HTERT RPE-1 (cell line): ENCODE measurements around the gene SPTLC2.
"Not testable (repeated sequence)": the region's sequence is repeated elsewhere in the genome, so short reads cannot be mapped to it uniquely, and the experiment has no call there.

Source experiments
- in situ Hi-C: fragments of 300-500 bp; cut with MboI; formaldehyde crosslinking; loops from 4 replicates; pipeline ENCODE4 v1.14.3; 2020; ENCODE audit warnings: low sequenced_read_pairs

SPTLC2 gene

GRCh38 chr14:77554207-77554606, 62.2 kb downstream of the SPTLC2 start:
- in situ Hi-C loops, result no loop called here

- in situ Hi-C loops, result no loop called here
Measured at GRCh38 chr14:77549451-77549850, 67.0 kb downstream of the SPTLC2 start.

- in situ Hi-C loops, result no loop called here
Measured at GRCh38 chr14:77547512-77548180, 68.8 kb downstream of the SPTLC2 start.

- in situ Hi-C loops, result not testable (repeated sequence)
Measured at GRCh38 chr14:77545171-77545570, 71.3 kb downstream of the SPTLC2 start.

- in situ Hi-C loops, result no loop called here
Measured at GRCh38 chr14:77544571-77544970, 71.9 kb downstream of the SPTLC2 start.

- in situ Hi-C loops, result no loop called here
Measured at GRCh38 chr14:77543637-77544334, 72.7 kb downstream of the SPTLC2 start.

- in situ Hi-C loops, result no loop called here
Measured at GRCh38 chr14:77543240-77543551, 73.2 kb downstream of the SPTLC2 start.

- in situ Hi-C loops, result no loop called here
Measured at GRCh38 chr14:77542421-77543239, 73.8 kb downstream of the SPTLC2 start.

GRCh38 chr14:77541905-77542304, 74.5 kb downstream of the SPTLC2 start:
- in situ Hi-C loops, result no loop called here

- in situ Hi-C loops, result not testable (repeated sequence)
Measured at GRCh38 chr14:77536951-77537350, 79.5 kb downstream of the SPTLC2 start.

- in situ Hi-C loops, result no loop called here
Measured at GRCh38 chr14:77531071-77531470, 85.4 kb downstream of the SPTLC2 start.

- in situ Hi-C loops, result no loop called here
Measured at GRCh38 chr14:77529963-77530362, 86.5 kb downstream of the SPTLC2 start.

GRCh38 chr14:77529213-77529612, 87.2 kb downstream of the SPTLC2 start:
- in situ Hi-C loops, result no loop called here

GRCh38 chr14:77528701-77529100, 87.7 kb downstream of the SPTLC2 start:
- in situ Hi-C loops, result not testable (repeated sequence)

- in situ Hi-C loops, result no loop called here
Measured at GRCh38 chr14:77526266-77526665, 90.2 kb downstream of the SPTLC2 start.

- in situ Hi-C loops, result no loop called here
Measured at GRCh38 chr14:77524536-77524935, 91.9 kb downstream of the SPTLC2 start.

GRCh38 chr14:77523109-77523508, 93.3 kb downstream of the SPTLC2 start:
- in situ Hi-C loops, result no loop called here

GRCh38 chr14:77520555-77520954, 95.9 kb downstream of the SPTLC2 start:
- in situ Hi-C loops, result no loop called here

- in situ Hi-C loops, result no loop called here
Measured at GRCh38 chr14:77516126-77516525, 100.3 kb downstream of the SPTLC2 start.

GRCh38 chr14:77511486-77512162, 104.8 kb downstream of the SPTLC2 start:
- in situ Hi-C loops, result no loop called here

- in situ Hi-C loops, result no loop called here
Measured at GRCh38 chr14:77509366-77509765, 107.1 kb downstream of the SPTLC2 start.
